GM23248 (cell line): ENCODE results near the gene MOGAT3. TPM values are rescaled to one million over a fixed set of nuclear protein-coding genes. Genes with fewer than 3 reads are reported as not detected.

ENCODE experiments used
- DNase-seq: peaks from one replicate; pipeline ENCODE4 v3.0.0-alpha.2; 2015
- H2AFZ ChIP-seq: fragments of 200-600 bp; sonication (generic); 2 replicates; pipeline ENCODE4 v1.6.1; 2016; ENCODE audit warnings: antibody characterized with exemption
- H3F3A ChIP-seq: fragments of 200-600 bp; sonication (generic); 2 replicates; pipeline ENCODE4 v1.6.1; 2016; ENCODE audit warnings: mild to moderate bottlenecking, antibody characterized with exemption, mixed run types; ENCODE audit not compliant: insufficient read depth
- H3K27ac ChIP-seq: fragments of 200-600 bp; sonication (generic); 2 replicates; pipeline ENCODE4 v1.5.1; 2016; ENCODE audit warnings: mild to moderate bottlenecking
- H3K27me3 ChIP-seq: fragments of 200-600 bp; sonication (generic); replicated peaks from 2 replicates; pipeline ENCODE4 v1.6.1; 2016; ENCODE audit warnings: mild to moderate bottlenecking; ENCODE audit not compliant: insufficient read depth
- H3K36me3 ChIP-seq: fragments of 200-600 bp; sonication (generic); 2 replicates; pipeline ENCODE4 v1.6.1; 2016; ENCODE audit warnings: low read depth, mild to moderate bottlenecking
- H3K4me1 ChIP-seq: fragments of 200-600 bp; sonication (generic); 2 replicates; pipeline ENCODE4 v1.6.1; 2016; ENCODE audit warnings: mild to moderate bottlenecking; ENCODE audit not compliant: insufficient read depth
- H3K4me2 ChIP-seq: fragments of 200-600 bp; sonication (generic); one replicate; pipeline ENCODE4 v1.6.1; 2016; ENCODE audit warnings: mild to moderate bottlenecking; ENCODE audit not compliant: unreplicated experiment
- H3K4me3 ChIP-seq: fragments of 200-600 bp; sonication (generic); 2 replicates; pipeline ENCODE4 v1.5.1; 2016; ENCODE audit warnings: mild to moderate bottlenecking
- H3K79me2 ChIP-seq: fragments of 200-600 bp; sonication (generic); 2 replicates; pipeline ENCODE4 v1.6.1; 2016; ENCODE audit warnings: mild to moderate bottlenecking; ENCODE audit not compliant: insufficient read depth
- H3K9ac ChIP-seq: fragments of 200-600 bp; sonication (generic); 2 replicates; pipeline ENCODE4 v1.6.1; 2016; ENCODE audit warnings: mild to moderate bottlenecking
- H3K9me2 ChIP-seq: fragments of 200-600 bp; sonication (generic); 2 replicates; pipeline ENCODE4 v1.6.1; 2016; ENCODE audit warnings: mixed run types, mild to moderate bottlenecking, moderate library complexity; ENCODE audit not compliant: insufficient read depth
- H3K9me3 ChIP-seq: fragments of 200-600 bp; sonication (generic); one replicate; pipeline ENCODE4 v1.6.1; 2017; ENCODE audit warnings: low read depth
- H4K20me1 ChIP-seq: fragments of 200-600 bp; sonication (generic); 2 replicates; pipeline ENCODE4 v1.6.0; 2016; ENCODE audit not compliant: insufficient read depth
- EZH2 ChIP-seq: fragments of 200-600 bp; sonication (generic); IDR thresholded peaks from 2 replicates; pipeline ENCODE4 v1.6.1; 2018; ENCODE audit warnings: antibody characterized with exemption, mild to moderate bottlenecking; ENCODE audit not compliant: insufficient read depth, poor library complexity, severe bottlenecking
- EZH2phosphoT487 ChIP-seq: fragments of 200-600 bp; sonication (generic); IDR thresholded peaks from 2 replicates; pipeline ENCODE4 v1.6.1; 2018; ENCODE audit warnings: antibody characterized with exemption, moderate library complexity, mild to moderate bottlenecking, low read depth; ENCODE audit not compliant: insufficient read depth
- WGBS, 2 experiments: methylation state at CpG; one replicate each; pipeline ENCODE4 v1.1.6; 2015 to 2017; ENCODE audit warnings: low lambda C conversion rate in 2 of 2, low coverage in 1 of 2; ENCODE audit errors: missing lambda C conversion rate in 2 of 2; 5-methylcytosine and 5-hydroxymethylcytosine counted together
- in situ Hi-C: fragments of 300-500 bp; cut with MboI; formaldehyde crosslinking; loops from 2 replicates; pipeline ENCODE4 v1.15.0; 2020
- polyA plus RNA-seq: library from polyadenylated mRNA; unstranded; fragments of >200 nt; fragmentation: Nextera tagmentation; extraction: Ambion mirVana; gene quantifications from 2 replicates; pipeline ENCODE4 v1.2.1, GENCODE V29; 2016
- total RNA-seq: library from RNA; depleted of rRNA; stranded (reverse); fragments of >200 nt; shearing (Covaris generic); gene quantifications from 2 replicates; pipeline ENCODE4 v1.2.3, GENCODE V29; 2014

MOGAT3 gene
- total and polyA plus RNA-seq, 2 experiments from 2014 or later, result not detected

- no peak for TF ChIP-seq EZH2phosphoT487
- no peak for TF ChIP-seq EZH2
- Histone ChIP-seq H3K27me3 (no peaks in the 10 kb centered on the region), H3K4me3 (no peak overlapping the region), H3K9me3 (no peaks in the 10 kb centered on the region), H3K36me3 (no peaks in the 10 kb centered on the region), H3K79me2 (no peaks in the 10 kb centered on the region), H3F3A (peaks cover 13% of the 10 kb centered on the region; the same call in 1 of the 2 replicates), H4K20me1 (no peaks in the 10 kb centered on the region), H2AFZ (no peak overlapping the region), H3K4me1 (no peaks in the 10 kb centered on the region), H3K4me2 (no peak overlapping the region), H3K27ac (no peak overlapping the region), H3K9ac (no peak overlapping the region), H3K9me2 (no peaks in the 10 kb centered on the region)
- DNase-seq, result no peak
- in situ Hi-C loops, result no loop called here
- WGBS, 2 experiments, result 68% methylated on average over 4 of the region's 4 CpGs
Measured at GRCh38 chr7:101186844-101187428, 13.9 kb downstream of the MOGAT3 start.

- 62 to 70% methylated on average over 6 of the region's 6 CpGs for WGBS, 2 experiments
- Histone ChIP-seq H3K9me2 (no peaks in the 10 kb centered on the region), H3K27ac (no peak overlapping the region), H4K20me1 (no peaks in the 10 kb centered on the region), H3K4me2 (no peak overlapping the region), H3K4me3 (no peak overlapping the region), H3K9me3 (no peaks in the 10 kb centered on the region), H3K36me3 (no peaks in the 10 kb centered on the region), H3K79me2 (no peaks in the 10 kb centered on the region), H3F3A (peaks cover 13% of the 10 kb centered on the region; the same call in 1 of the 2 replicates), H3K27me3 (no peaks in the 10 kb centered on the region), H3K9ac (no peak overlapping the region), H3K4me1 (no peaks in the 10 kb centered on the region), H2AFZ (no peak overlapping the region)
- no peak for DNase-seq
- in situ Hi-C loops, result no loop called here
- no peak for TF ChIP-seq EZH2
- TF ChIP-seq EZH2phosphoT487, result no peak
Measured at GRCh38 chr7:101186194-101186593, 14.6 kb downstream of the MOGAT3 start.

- H3K36me3 ChIP-seq, result no peaks in the 10 kb centered on the region
- peaks cover 13% of the 10 kb centered on the region; the same call in 1 of the 2 replicates for H3F3A ChIP-seq
- H3K9me3 ChIP-seq, result no peaks in the 10 kb centered on the region
- H3K79me2 ChIP-seq, result no peaks in the 10 kb centered on the region
- DNase-seq, result peak; percentile 69
- H3K4me3 ChIP-seq, result no peak overlapping the region
- WGBS, 2 experiments, result 36 to 39% methylated on average over 5 of the region's 5 CpGs
- H3K27ac ChIP-seq, result no peak overlapping the region
- no peaks in the 10 kb centered on the region for H3K4me1 ChIP-seq
- TF ChIP-seq EZH2, result no peak
- no peak for TF ChIP-seq EZH2phosphoT487
- no peaks in the 10 kb centered on the region for H3K9me2 ChIP-seq
- H3K4me2 ChIP-seq, result no peak overlapping the region
- no peak overlapping the region for H3K9ac ChIP-seq
- in situ Hi-C loops, result no loop called here
- no peaks in the 10 kb centered on the region for H4K20me1 ChIP-seq
- H2AFZ ChIP-seq, result no peak overlapping the region
- H3K27me3 ChIP-seq, result peaks cover 7% of the 10 kb centered on the region
Measured at GRCh38 chr7:101185258-101185839, 15.5 kb downstream of the MOGAT3 start.

- Histone ChIP-seq H3K9ac (no peak within 1 kb of the TSS), H3K4me1 (no peaks in the 10 kb centered on the region), H3K79me2 (no peaks in the 10 kb centered on the region), H3K27ac (no peak within 1 kb of the TSS), H3K36me3 (no peaks in the 10 kb centered on the region), H3F3A (peaks cover 9% of the 10 kb centered on the region; the same call in 1 of the 2 replicates), H3K9me2 (no peaks in the 10 kb centered on the region), H3K4me3 (no peak within 1 kb of the TSS), H3K27me3 (peaks cover 56% of the 10 kb centered on the region), H3K9me3 (no peaks in the 10 kb centered on the region), H4K20me1 (no peaks in the 10 kb centered on the region), H3K4me2 (peak within 1 kb of the TSS; percentile 57), H2AFZ (no peak within 1 kb of the TSS; the same call in 1 of the 2 replicates)
- in situ Hi-C loops, result no loop called here
- 1 to 11% methylated on average over 27 to 35 of the region's 56 CpGs for WGBS, 2 experiments
- DNase-seq, result no peak
- 0 out of 2 replicates have a peak, but pooled peaks have one; percentile 25 for TF ChIP-seq EZH2phosphoT487
- TF ChIP-seq EZH2, result peak; percentile 63
Measured at GRCh38 chr7:101180130-101180755, 20.6 kb downstream of the MOGAT3 start, which contains the start of gene NAT16. Gene NAT16 (minus strand): TSS chr7:101180293. CDS start chr7:101174807, 5,486 bp downstream.
